HEK293 (cell line): ENCODE measurements around the gene STAT5B.
"Not testable (repeated sequence)": the region's sequence is repeated elsewhere in the genome, so short reads cannot be mapped to it uniquely, and the experiment has no call there.

Experiments
- CTCF ChIA-PET: fragments of 350-600 bp; formaldehyde crosslinking; extraction: SDS; loops from one replicate; lab custom pipeline; 2021; ENCODE audit warnings: antibody characterized with exemption; lab: Yijun Ruan, JAX
- POLR2A ChIA-PET: fragments of 300-600 bp; formaldehyde crosslinking; extraction: SDS; loops from one replicate; lab custom pipeline; 2020; ENCODE audit warnings: antibody characterized with exemption, inconsistent platforms; lab: Yijun Ruan, JAX
- H3K27ac ChIP-seq: fragments of 200-500 bp; sonication (Bioruptor generic); 2 replicates; pipeline ENCODE4 v1.5.1; 2014; ENCODE audit warnings: low read depth, low read length, control low read depth, inconsistent platforms; ENCODE audit errors: extremely low read depth
- H3K36me3 ChIP-seq, 2 experiments: fragments of 200-500 bp in 1 of 2; sonication (Bioruptor generic) in 1 of 2; 1 replicate in 1 of 2; 2 replicates in 1 of 2; pipeline ENCODE4 v1.5.1; 2014 to 2017; ENCODE audit warnings: inconsistent platforms in 2 of 2, low read length in 2 of 2; ENCODE audit not compliant: control insufficient read depth in 2 of 2, insufficient read depth in 1 of 2
- H3K4me1 ChIP-seq: fragments of 200-500 bp; sonication (Bioruptor generic); 2 replicates; pipeline ENCODE4 v1.5.1; 2014; ENCODE audit warnings: mild to moderate bottlenecking, low read length, inconsistent platforms; ENCODE audit not compliant: control insufficient read depth, insufficient read depth
- H3K4me3 ChIP-seq: 2 replicates; pipeline ENCODE4 v1.5.1; 2011; ENCODE audit warnings: low read depth, mild to moderate bottlenecking, control low read depth, low read length, moderate library complexity
- H3K9me3 ChIP-seq: fragments of 200-500 bp; sonication (Bioruptor generic); 2 replicates; pipeline ENCODE4 v1.5.1; 2014; ENCODE audit warnings: low read depth, low read length, inconsistent platforms; ENCODE audit not compliant: control insufficient read depth, insufficient read depth
- GLI2 ChIP-seq: fragments of 450-650 bp; formaldehyde crosslinking; IDR thresholded peaks from 2 replicates; pipeline ENCODE4; 2017; ENCODE audit warnings: missing biosample characterization, missing genetic modification characterization, low read depth, borderline replicate concordance
- GLI4 ChIP-seq: fragments of 450-650 bp; formaldehyde crosslinking; IDR thresholded peaks from 2 replicates; pipeline ENCODE4 v1.5.1; 2016; ENCODE audit warnings: missing biosample characterization, missing genetic modification characterization
- GLIS2 ChIP-seq: fragments of 450-650 bp; formaldehyde crosslinking; IDR thresholded peaks from 2 replicates; pipeline ENCODE4 v1.5.1; 2016; ENCODE audit warnings: missing biosample characterization, missing genetic modification characterization
- SCRT2 ChIP-seq: fragments of 450-650 bp; formaldehyde crosslinking; IDR thresholded peaks from 2 replicates; pipeline ENCODE4 v1.5.1; 2016; ENCODE audit warnings: missing biosample characterization, missing genetic modification characterization
- SP3 ChIP-seq: fragments of 450-650 bp; formaldehyde crosslinking; IDR thresholded peaks from 2 replicates; pipeline ENCODE4 v1.5.1; 2016; ENCODE audit warnings: missing biosample characterization, missing genetic modification characterization
- ZBTB10 ChIP-seq: fragments of 450-650 bp; formaldehyde crosslinking; IDR thresholded peaks from 2 replicates; pipeline ENCODE4 v1.5.1; 2016; ENCODE audit warnings: missing biosample characterization, missing genetic modification characterization
- ZBTB21 ChIP-seq: fragments of 450-650 bp; formaldehyde crosslinking; IDR thresholded peaks from 2 replicates; pipeline ENCODE4 v1.5.1; 2017; ENCODE audit warnings: missing biosample characterization, missing genetic modification characterization
- ZNF114 ChIP-seq: fragments of 450-650 bp; formaldehyde crosslinking; IDR thresholded peaks from 2 replicates; pipeline ENCODE4 v1.5.0; 2017; ENCODE audit warnings: missing biosample characterization, missing genetic modification characterization
- ZNF121 ChIP-seq: fragments of 450-650 bp; formaldehyde crosslinking; IDR thresholded peaks from 2 replicates; pipeline ENCODE4 v1.5.1; 2016; ENCODE audit warnings: missing biosample characterization, missing genetic modification characterization
- ZNF16 ChIP-seq: fragments of 450-650 bp; formaldehyde crosslinking; IDR thresholded peaks from 2 replicates; pipeline ENCODE4 v1.5.1; 2016; ENCODE audit warnings: low read depth, missing biosample characterization, missing genetic modification characterization
- ZNF169 ChIP-seq: fragments of 450-650 bp; formaldehyde crosslinking; IDR thresholded peaks from 2 replicates; pipeline ENCODE4 v1.5.1; 2016; ENCODE audit warnings: missing biosample characterization, missing genetic modification characterization
- ZNF19 ChIP-seq: fragments of 450-650 bp; formaldehyde crosslinking; IDR thresholded peaks from 2 replicates; pipeline ENCODE4; 2016; ENCODE audit warnings: missing biosample characterization, missing genetic modification characterization, low read depth
- ZNF292 ChIP-seq: fragments of 450-650 bp; formaldehyde crosslinking; IDR thresholded peaks from 2 replicates; pipeline ENCODE4 v1.5.1; 2016; ENCODE audit warnings: low read depth, missing biosample characterization, missing genetic modification characterization, borderline replicate concordance
- ZNF311 ChIP-seq: fragments of 450-650 bp; formaldehyde crosslinking; IDR thresholded peaks from 2 replicates; pipeline ENCODE4 v1.5.1; 2017; ENCODE audit warnings: missing biosample characterization, missing genetic modification characterization, borderline replicate concordance
- ZNF37A ChIP-seq: fragments of 450-650 bp; IDR thresholded peaks from 2 replicates; pipeline ENCODE4 v1.5.1; 2018; ENCODE audit warnings: missing biosample characterization, missing genetic modification characterization
- ZNF530 ChIP-seq: fragments of 450-650 bp; formaldehyde crosslinking; IDR thresholded peaks from 2 replicates; pipeline ENCODE4 v1.5.1; 2016; ENCODE audit warnings: low read depth, missing biosample characterization, missing genetic modification characterization
- ZNF549 ChIP-seq: fragments of 450-650 bp; IDR thresholded peaks from 2 replicates; pipeline ENCODE4 v1.5.1; 2018; ENCODE audit warnings: missing biosample characterization, missing genetic modification characterization, mild to moderate bottlenecking, inconsistent platforms, moderate library complexity
- ZNF580 ChIP-seq: fragments of 450-650 bp; formaldehyde crosslinking; IDR thresholded peaks from 2 replicates; pipeline ENCODE4 v1.5.1; 2016; ENCODE audit warnings: missing biosample characterization, missing genetic modification characterization
- ZNF596 ChIP-seq: fragments of 450-650 bp; IDR thresholded peaks from 2 replicates; pipeline ENCODE4 v1.5.0; 2018; ENCODE audit warnings: missing biosample characterization, mild to moderate bottlenecking, missing genetic modification characterization, moderate library complexity
- ZNF600 ChIP-seq: fragments of 450-650 bp; formaldehyde crosslinking; IDR thresholded peaks from 2 replicates; pipeline ENCODE4 v1.5.1; 2016; ENCODE audit warnings: missing biosample characterization, missing genetic modification characterization
- ZNF626 ChIP-seq: fragments of 450-650 bp; sonication (Bioruptor Pico); formaldehyde crosslinking; IDR thresholded peaks from 2 replicates; pipeline ENCODE4 v1.5.1; 2018; ENCODE audit warnings: missing biosample characterization, missing genetic modification characterization, inconsistent platforms
- ZNF658 ChIP-seq: fragments of 450-650 bp; formaldehyde crosslinking; IDR thresholded peaks from 2 replicates; pipeline ENCODE4; 2016; ENCODE audit warnings: missing biosample characterization, missing genetic modification characterization
- ZSCAN16 ChIP-seq: fragments of 450-650 bp; formaldehyde crosslinking; IDR thresholded peaks from 2 replicates; pipeline ENCODE4 v1.5.1; 2016; ENCODE audit warnings: missing biosample characterization, missing genetic modification characterization

The STAT5B gene

GRCh38 chr17:42301022-42301421 is 24.8 kb upstream of the STAT5B start:
- no peaks in the 10 kb centered on the region for H3K36me3 ChIP-seq
- ChIA-PET CTCF (interaction anchor here (1.3 to 2.0 kb wide), 2 partner anchors 11 to 21 kb away, joined by 3 to 7 read pairs; no protein-coding TSS in a partner anchor), POLR2A (interaction anchor here (0.7 kb wide), 1 partner anchor 11 kb away, joined by 3 read pairs; no protein-coding TSS in a partner anchor)
- TF ChIP-seq ZNF16 (tag by site-specific recombination): no peak
- no peak for TF ChIP-seq ZSCAN16
- no peak for TF ChIP-seq ZNF600 (tag by site-specific recombination)
- no peak for TF ChIP-seq ZNF169 (tag by site-specific recombination)
- no peak for TF ChIP-seq ZNF37A (tag by site-specific recombination)
- no peak for TF ChIP-seq ZNF626 (tag by site-specific recombination)
- no peak for TF ChIP-seq GLI4 (tag by site-specific recombination)
- TF ChIP-seq SP3 (tag by site-specific recombination): no peak
- no peak for TF ChIP-seq GLIS2 (tag by site-specific recombination)
- no peak for TF ChIP-seq SCRT2 (tag by site-specific recombination)
- no peak for TF ChIP-seq ZNF19 (tag by site-specific recombination)
- TF ChIP-seq ZBTB10 (tag by site-specific recombination): no peak
- no peak for TF ChIP-seq ZBTB21 (tag by site-specific recombination)
- no peaks in the 10 kb centered on the region for H3K4me1 ChIP-seq
- H3K27ac ChIP-seq: no peak overlapping the region
- H3K9me3 ChIP-seq: no peaks in the 10 kb centered on the region
- no peak overlapping the region for H3K4me3 ChIP-seq

DNA sequence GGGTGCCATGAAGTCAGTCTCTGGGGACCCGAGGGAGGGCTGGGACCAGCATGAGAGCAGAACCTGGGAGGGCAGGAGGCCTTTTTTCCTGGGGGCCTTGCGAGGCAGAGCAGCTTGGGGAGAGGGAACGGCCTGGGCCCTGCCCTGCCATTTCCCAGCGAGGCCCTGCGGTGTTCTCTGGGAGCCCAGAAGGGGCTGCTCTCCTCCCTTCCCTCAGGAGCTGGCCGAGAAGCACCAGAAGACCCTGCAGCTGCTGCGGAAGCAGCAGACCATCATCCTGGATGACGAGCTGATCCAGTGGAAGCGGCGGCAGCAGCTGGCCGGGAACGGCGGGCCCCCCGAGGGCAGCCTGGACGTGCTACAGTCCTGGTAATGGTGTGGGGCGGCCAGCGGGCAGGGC is 23.7 kb upstream of the STAT5B start:
- POLR2A ChIA-PET, H3K27ac ChIP-seq, CTCF ChIA-PET, H3K9me3 ChIP-seq, H3K4me3 ChIP-seq, H3K4me1 ChIP-seq, H3K36me3 ChIP-seq: not testable (repeated sequence)

DNA sequence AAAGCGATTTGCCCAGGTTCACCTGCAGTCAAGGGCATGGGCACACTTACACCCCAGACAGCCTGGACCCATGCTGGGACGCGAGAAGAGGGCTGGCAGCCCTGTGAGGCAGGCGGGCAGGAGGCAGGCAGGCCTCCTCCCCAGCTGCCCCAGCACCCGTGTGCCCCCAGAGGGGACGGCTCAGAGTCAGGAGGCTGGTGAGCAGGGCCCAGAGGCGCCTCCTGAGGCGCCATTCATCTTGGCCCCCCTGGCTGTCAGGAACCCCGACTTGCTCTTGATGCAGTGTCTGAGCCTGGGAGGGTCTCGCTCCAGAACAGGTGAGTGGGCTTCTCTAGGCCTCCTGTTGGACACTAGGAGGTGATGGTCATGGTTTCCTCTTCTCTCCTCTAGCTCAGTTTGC is 23.2 kb upstream of the STAT5B start:
- H3K4me3 ChIP-seq, H3K36me3 ChIP-seq, H3K4me1 ChIP-seq, H3K27ac ChIP-seq, POLR2A ChIA-PET, H3K9me3 ChIP-seq: not testable (repeated sequence)
- CTCF ChIA-PET: interaction anchor here (0.9 kb wide), 1 partner anchor 13 kb away, joined by 3 read pairs; no protein-coding TSS in a partner anchor

GRCh38 chr17:42297775-42298174 is 21.6 kb upstream of the STAT5B start:
- H3K9me3 ChIP-seq, H3K4me1 ChIP-seq, H3K4me3 ChIP-seq, H3K27ac ChIP-seq, CTCF ChIA-PET, POLR2A ChIA-PET, H3K36me3 ChIP-seq: not testable (repeated sequence)

GRCh38 chr17:42296012-42296411 is 19.8 kb upstream of the STAT5B start:
- H3K36me3 ChIP-seq: no peaks in the 10 kb centered on the region
- CTCF ChIA-PET: interaction anchor here (0.5 to 0.7 kb wide), 4 partner anchors 8 to 333 kb away, joined by 3 to 4 read pairs (median 3); no protein-coding TSS in a partner anchor
- no peaks in the 10 kb centered on the region for H3K9me3 ChIP-seq
- H3K27ac ChIP-seq: no peak overlapping the region
- H3K4me3 ChIP-seq: no peak overlapping the region
- POLR2A ChIA-PET: no interaction called here
- H3K4me1 ChIP-seq: no peaks in the 10 kb centered on the region
- TF ChIP-seq ZNF311 (no peak), GLI2 (tag by site-specific recombination) (no peak), ZNF596 (tag by site-specific recombination) (no peak), ZNF114 (tag by site-specific recombination) (no peak), ZNF530 (tag by site-specific recombination) (no peak), ZNF549 (no peak), ZNF292 (tag by site-specific recombination) (no peak), ZNF658 (tag by site-specific recombination) (no peak), ZNF121 (no peak), ZNF580 (no peak)
